Neural progenitor cell (in vitro differentiated cells): ENCODE measurements around the gene EPHB3.

Experiments used
- EZH2 ChIP-seq: fragments of 200-600 bp; sonication (generic); IDR thresholded peaks from 2 replicates; pipeline ENCODE4 v1.6.1; 2017; ENCODE audit warnings: antibody characterized with exemption, mild to moderate bottlenecking, moderate library complexity
- TF ChIP-seq, protein P1 (sequence below): fragments of 200-600 bp; sonication (generic); IDR thresholded peaks from 2 replicates; pipeline ENCODE4 v1.5.1; 2017; ENCODE audit warnings: antibody characterized with exemption, mild to moderate bottlenecking

DNA sequence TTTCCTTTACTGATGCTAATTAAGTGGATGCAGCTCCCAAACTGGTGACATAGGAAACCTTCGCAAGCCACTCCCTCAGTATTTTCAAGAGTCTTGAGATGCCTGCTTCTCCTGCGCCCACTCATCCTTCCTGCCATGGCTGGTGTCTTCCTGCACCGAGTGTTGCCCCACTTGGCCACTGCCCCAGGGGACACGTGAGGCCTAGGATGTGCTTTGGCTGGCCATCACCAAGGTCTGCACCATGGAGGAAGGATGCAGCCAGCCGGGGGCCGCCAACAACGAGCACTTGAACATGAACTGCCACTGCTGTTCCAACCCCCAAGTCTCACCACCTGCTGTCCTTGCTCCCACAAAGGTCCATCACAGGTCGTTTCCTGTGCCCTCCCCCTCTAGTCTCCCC, 34.1 kb downstream of the EPHB3 start:
- TF ChIP-seq, protein P1, sequence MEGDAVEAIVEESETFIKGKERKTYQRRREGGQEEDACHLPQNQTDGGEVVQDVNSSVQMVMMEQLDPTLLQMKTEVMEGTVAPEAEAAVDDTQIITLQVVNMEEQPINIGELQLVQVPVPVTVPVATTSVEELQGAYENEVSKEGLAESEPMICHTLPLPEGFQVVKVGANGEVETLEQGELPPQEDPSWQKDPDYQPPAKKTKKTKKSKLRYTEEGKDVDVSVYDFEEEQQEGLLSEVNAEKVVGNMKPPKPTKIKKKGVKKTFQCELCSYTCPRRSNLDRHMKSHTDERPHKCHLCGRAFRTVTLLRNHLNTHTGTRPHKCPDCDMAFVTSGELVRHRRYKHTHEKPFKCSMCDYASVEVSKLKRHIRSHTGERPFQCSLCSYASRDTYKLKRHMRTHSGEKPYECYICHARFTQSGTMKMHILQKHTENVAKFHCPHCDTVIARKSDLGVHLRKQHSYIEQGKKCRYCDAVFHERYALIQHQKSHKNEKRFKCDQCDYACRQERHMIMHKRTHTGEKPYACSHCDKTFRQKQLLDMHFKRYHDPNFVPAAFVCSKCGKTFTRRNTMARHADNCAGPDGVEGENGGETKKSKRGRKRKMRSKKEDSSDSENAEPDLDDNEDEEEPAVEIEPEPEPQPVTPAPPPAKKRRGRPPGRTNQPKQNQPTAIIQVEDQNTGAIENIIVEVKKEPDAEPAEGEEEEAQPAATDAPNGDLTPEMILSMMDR, result no peak
- no peak for TF ChIP-seq EZH2
